ENCODE results near the gene BMPR1A. TPM values are rescaled to one million over a fixed set of nuclear protein-coding genes. Genes with fewer than 3 reads are reported as not detected.

Gene BMPR1A
- total and polyA plus RNA-seq, 2 of the 4 experiments (the other 2 are of a cell fraction), result 15.9 to 93.7 TPM

DNA sequence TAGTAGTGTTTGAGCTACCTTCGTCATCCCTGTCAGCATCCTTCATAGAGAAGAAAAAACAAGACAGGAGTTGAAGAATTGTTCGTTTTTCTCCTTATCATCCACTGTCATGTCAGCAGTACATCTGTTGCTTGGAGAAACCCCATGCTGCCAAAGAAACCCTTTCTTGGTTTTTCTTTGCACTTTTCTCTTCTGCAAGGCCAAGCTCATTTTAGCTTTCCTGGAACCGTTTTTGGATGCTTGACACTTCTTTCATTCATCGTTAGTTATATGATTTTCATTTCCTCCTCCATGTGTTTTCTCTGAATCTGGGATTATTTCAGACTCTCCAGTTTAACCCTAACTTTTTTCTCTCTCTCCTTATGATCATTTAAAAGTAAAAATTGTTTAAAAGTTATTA, 142.1 kb downstream of the BMPR1A start:
- no peak overlapping the region for H3K14ac ChIP-seq (replicated peaks; ENCODE audit: low read depth, low read length)
- no peak for ATAC-seq (ENCODE audit: low read depth)
- no peak overlapping the region for H4K8ac ChIP-seq (ENCODE audit: low read depth in 2 of 2, low read length in 2 of 2)
- H2BK120ac ChIP-seq (ENCODE audit: low read depth, low read length), result no peak overlapping the region
- no peak overlapping the region for H2BK20ac ChIP-seq (ENCODE audit: low read depth, low read length)
- intact Hi-C loops (cut with micrococcal nuclease), result no loop called here
- no peak overlapping the region for H2BK5ac ChIP-seq (ENCODE audit: low read depth, low read length, poor library complexity, severe bottlenecking)
- H3K27me3 ChIP-seq (ENCODE audit: control insufficient read depth, insufficient read depth, low read length), result no peaks in the 10 kb centered on the region
- no peak overlapping the region for H3K4me2 ChIP-seq (ENCODE audit: low read depth, low read length)
- no peak overlapping the region for H4K91ac ChIP-seq (ENCODE audit: insufficient read depth, low read depth, low read length)
- no TSS peak for BruUV-seq (replicated peaks)
- DNase-seq, result no peak
- H2AK5ac ChIP-seq (ENCODE audit: low read depth, low read length), result no peak overlapping the region
- H3K4me1 ChIP-seq (ENCODE audit: control insufficient read depth, insufficient read depth, low read length), result peaks cover 2% of the 10 kb centered on the region
- no peak overlapping the region for H3K4me3 ChIP-seq (ENCODE audit: insufficient read depth, low read depth, low read length)
- CTCF ChIA-PET, result interaction anchor here (1.8 to 3.2 kb wide), 2 partner anchors 188 to 205 kb away, joined by 4 to 12 read pairs; no protein-coding TSS in a partner anchor
- H2AFZ ChIP-seq (replicated peaks; ENCODE audit: low read length, poor library complexity), result no peak overlapping the region
- no peak overlapping the region for H3K9ac ChIP-seq (ENCODE audit: low read depth, low read length)
- no peak overlapping the region for H3K4ac ChIP-seq (ENCODE audit: low read depth, low read length)
- H3K18ac ChIP-seq (ENCODE audit: low read depth, low read length), result no peak overlapping the region
- H2AK9ac ChIP-seq (replicated peaks; ENCODE audit: low read depth, low read length, poor library complexity), result no peak overlapping the region
- dilution Hi-C loops (cut with HindIII; ENCODE audit: low sequenced_read_pairs, unreplicated experiment), result no loop called here
- H4K20me1 ChIP-seq (ENCODE audit: insufficient read depth, low read length), result 0 out of 2 replicates have a peak, but pooled peaks cover 4% of the 10 kb centered on the region
- H3K27ac ChIP-seq (ENCODE audit: insufficient read depth, low read length), result no peak overlapping the region
- POLR2A ChIA-PET (ENCODE audit: unreplicated experiment), result no interaction called here
- WGBS, 2 experiments (ENCODE audit: extremely low coverage in 2 of 2, insufficient read length in 1 of 2), result no CpG with 5 or more reads among the region's 4 CpGs
- H3K79me1 ChIP-seq (ENCODE audit: low read depth in 1 of 2, low read length in 2 of 2), result peaks cover 10 to 22% of the 10 kb centered on the region in 2 experiments; a peak in 3 of 4 replicates
- in situ Hi-C loops (cut with MboI; ENCODE audit: low sequenced_read_pairs), result loop anchor here (5.0 to 25.0 kb wide), 2 partner anchors 191 to 386 kb away; partner anchors contain the start of gene WAPL
- H2BK15ac ChIP-seq (ENCODE audit: low read depth, low read length), result no peak overlapping the region
- no peaks in the 10 kb centered on the region for H3K9me3 ChIP-seq (ENCODE audit: control insufficient read depth, insufficient read depth, low read length)
- TF ChIP-seq MAFK (IDR thresholded peaks at IDR 0.05; ENCODE audit: low read depth, low read length), result no peak
- TF ChIP-seq, protein P1, sequence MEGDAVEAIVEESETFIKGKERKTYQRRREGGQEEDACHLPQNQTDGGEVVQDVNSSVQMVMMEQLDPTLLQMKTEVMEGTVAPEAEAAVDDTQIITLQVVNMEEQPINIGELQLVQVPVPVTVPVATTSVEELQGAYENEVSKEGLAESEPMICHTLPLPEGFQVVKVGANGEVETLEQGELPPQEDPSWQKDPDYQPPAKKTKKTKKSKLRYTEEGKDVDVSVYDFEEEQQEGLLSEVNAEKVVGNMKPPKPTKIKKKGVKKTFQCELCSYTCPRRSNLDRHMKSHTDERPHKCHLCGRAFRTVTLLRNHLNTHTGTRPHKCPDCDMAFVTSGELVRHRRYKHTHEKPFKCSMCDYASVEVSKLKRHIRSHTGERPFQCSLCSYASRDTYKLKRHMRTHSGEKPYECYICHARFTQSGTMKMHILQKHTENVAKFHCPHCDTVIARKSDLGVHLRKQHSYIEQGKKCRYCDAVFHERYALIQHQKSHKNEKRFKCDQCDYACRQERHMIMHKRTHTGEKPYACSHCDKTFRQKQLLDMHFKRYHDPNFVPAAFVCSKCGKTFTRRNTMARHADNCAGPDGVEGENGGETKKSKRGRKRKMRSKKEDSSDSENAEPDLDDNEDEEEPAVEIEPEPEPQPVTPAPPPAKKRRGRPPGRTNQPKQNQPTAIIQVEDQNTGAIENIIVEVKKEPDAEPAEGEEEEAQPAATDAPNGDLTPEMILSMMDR (conservative IDR thresholded peaks at IDR 0.05; ENCODE audit: low read depth, low read length), result no peak
- no peak for TF ChIP-seq POLR2A (IDR thresholded peaks at IDR 0.05; ENCODE audit: low read depth, low read length)
- no peak for TF ChIP-seq RFX5 (IDR thresholded peaks at IDR 0.05; ENCODE audit: low read depth, low read length)
- TF ChIP-seq CHD1 (IDR thresholded peaks at IDR 0.05; ENCODE audit: low read depth, low read length), result no peak
- TF ChIP-seq CEBPB (IDR thresholded peaks at IDR 0.05; ENCODE audit: low read depth, low read length), result no peak
- no peak overlapping the region for H3K23ac ChIP-seq (ENCODE audit: low read depth, low read length)
- no peak overlapping the region for H4K5ac ChIP-seq (ENCODE audit: low read depth, low read length)
- H3K56ac ChIP-seq (ENCODE audit: extremely low read depth, insufficient read depth, low read length), result no peak overlapping the region
- peaks cover 2% of the 10 kb centered on the region for H3K9me1 ChIP-seq (ENCODE audit: insufficient read depth, low read length)
- peaks cover 10% of the 10 kb centered on the region for H3K36me3 ChIP-seq (ENCODE audit: control insufficient read depth, insufficient read depth, low read length)
